ENCODE results near the gene MYO1F.

Gene MYO1F

DNA sequence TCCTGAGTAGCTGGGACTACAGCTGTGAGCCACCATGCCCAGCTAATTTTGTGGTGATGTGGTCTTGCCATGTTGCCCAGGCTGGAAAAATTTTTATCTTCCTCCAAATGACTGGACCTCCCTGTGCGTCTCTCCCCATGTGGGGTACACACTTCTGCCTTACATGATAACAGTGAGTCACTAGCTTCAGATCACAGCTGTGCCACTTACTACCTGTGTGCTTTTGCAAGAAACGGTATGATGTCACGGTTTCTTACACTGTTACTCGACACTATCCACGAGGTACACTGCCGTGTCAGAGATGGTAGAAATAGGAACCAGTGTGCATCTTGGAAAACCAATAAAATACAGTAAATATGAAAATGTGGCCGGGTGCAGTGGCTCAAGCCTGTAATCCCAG, 45.8 kb downstream of the MYO1F start:
- TF ChIP-seq, protein P1, sequence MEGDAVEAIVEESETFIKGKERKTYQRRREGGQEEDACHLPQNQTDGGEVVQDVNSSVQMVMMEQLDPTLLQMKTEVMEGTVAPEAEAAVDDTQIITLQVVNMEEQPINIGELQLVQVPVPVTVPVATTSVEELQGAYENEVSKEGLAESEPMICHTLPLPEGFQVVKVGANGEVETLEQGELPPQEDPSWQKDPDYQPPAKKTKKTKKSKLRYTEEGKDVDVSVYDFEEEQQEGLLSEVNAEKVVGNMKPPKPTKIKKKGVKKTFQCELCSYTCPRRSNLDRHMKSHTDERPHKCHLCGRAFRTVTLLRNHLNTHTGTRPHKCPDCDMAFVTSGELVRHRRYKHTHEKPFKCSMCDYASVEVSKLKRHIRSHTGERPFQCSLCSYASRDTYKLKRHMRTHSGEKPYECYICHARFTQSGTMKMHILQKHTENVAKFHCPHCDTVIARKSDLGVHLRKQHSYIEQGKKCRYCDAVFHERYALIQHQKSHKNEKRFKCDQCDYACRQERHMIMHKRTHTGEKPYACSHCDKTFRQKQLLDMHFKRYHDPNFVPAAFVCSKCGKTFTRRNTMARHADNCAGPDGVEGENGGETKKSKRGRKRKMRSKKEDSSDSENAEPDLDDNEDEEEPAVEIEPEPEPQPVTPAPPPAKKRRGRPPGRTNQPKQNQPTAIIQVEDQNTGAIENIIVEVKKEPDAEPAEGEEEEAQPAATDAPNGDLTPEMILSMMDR (IDR thresholded peaks at IDR 0.05), result no peak
- no peak overlapping the region for H2AFZ ChIP-seq

DNA sequence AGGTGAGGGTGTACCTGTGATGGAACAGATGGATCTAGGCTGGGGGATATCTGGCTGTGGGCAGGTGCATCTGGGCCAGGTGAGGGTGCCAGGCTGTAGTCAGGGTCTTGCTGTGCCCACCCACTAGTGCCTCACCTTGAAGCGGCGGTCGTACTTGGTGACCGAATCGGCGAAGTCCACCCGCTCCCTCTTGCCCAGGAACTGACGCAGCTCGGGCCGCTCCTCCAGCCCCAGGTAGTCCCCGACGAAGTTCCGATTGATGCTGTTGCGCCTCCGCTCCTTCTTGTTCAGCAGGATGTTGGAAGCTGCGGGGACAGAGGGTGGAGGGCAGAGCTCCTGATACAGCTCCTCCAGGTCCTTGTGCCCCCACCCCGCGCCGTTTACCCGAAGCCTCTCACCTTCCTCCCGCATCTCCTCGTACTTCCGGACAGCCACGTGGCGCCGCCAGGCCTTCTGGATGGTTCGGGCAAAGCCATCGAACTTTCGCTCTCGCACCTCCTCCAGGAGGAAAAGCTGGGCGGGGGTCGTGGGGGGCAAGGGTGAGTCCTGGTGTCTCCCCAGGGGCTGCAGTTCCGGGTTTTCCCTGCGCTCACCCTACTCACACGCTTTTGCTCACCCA, 47.1 kb downstream of the MYO1F start:
- TF ChIP-seq, protein P1 (IDR thresholded peaks at IDR 0.05), result no peak
- Histone ChIP-seq H3K4me2 (ENCODE audit: low read length) (no peak overlapping the region), H3K9ac (no peak overlapping the region), H3K4me1 (no peaks in the 10 kb centered on the region), H2AFZ (no peak overlapping the region), H3K36me3 (ENCODE audit: control insufficient read depth, insufficient read depth, low read length) (no peaks in the 10 kb centered on the region), H3K9me3 (ENCODE audit: control insufficient read depth, low read length) (no peaks in the 10 kb centered on the region), H3K27ac (no peak overlapping the region), H3K4me3 (ENCODE audit: low read depth, low read length) (no peak overlapping the region), H3K27me3 (ENCODE audit: control insufficient read depth, insufficient read depth, low read length) (no peaks in the 10 kb centered on the region), H3K79me2 (no peaks in the 10 kb centered on the region)

More for the DNA sequence above, 45.8 kb downstream of the MYO1F start:
- H3K4me3 ChIP-seq (ENCODE audit: low read depth, low read length), result no peak overlapping the region
- H3K4me1 ChIP-seq, result no peaks in the 10 kb centered on the region
- H3K27ac ChIP-seq, result no peak overlapping the region
- no peaks in the 10 kb centered on the region for H3K79me2 ChIP-seq
- H3K27me3 ChIP-seq (ENCODE audit: control insufficient read depth, insufficient read depth, low read length), result no peaks in the 10 kb centered on the region
- no peaks in the 10 kb centered on the region for H3K9me3 ChIP-seq (ENCODE audit: control insufficient read depth, low read length)
- no peak overlapping the region for H3K4me2 ChIP-seq (ENCODE audit: low read length)
- H3K36me3 ChIP-seq (ENCODE audit: control insufficient read depth, insufficient read depth, low read length), result no peaks in the 10 kb centered on the region
- no peak overlapping the region for H3K9ac ChIP-seq

- H3K9me3 ChIP-seq (ENCODE audit: control insufficient read depth, low read length), result no peaks in the 10 kb centered on the region
- H3K4me1 ChIP-seq, result no peaks in the 10 kb centered on the region
- H2AFZ ChIP-seq, result no peak overlapping the region
- H3K9ac ChIP-seq, result no peak overlapping the region
- TF ChIP-seq, protein P1 (IDR thresholded peaks at IDR 0.05), result no peak
- no peaks in the 10 kb centered on the region for H3K27me3 ChIP-seq (ENCODE audit: control insufficient read depth, insufficient read depth, low read length)
- no peak overlapping the region for H3K4me2 ChIP-seq (ENCODE audit: low read length)
- H3K79me2 ChIP-seq, result no peaks in the 10 kb centered on the region
- H3K4me3 ChIP-seq (ENCODE audit: low read depth, low read length), result no peak overlapping the region
- H3K27ac ChIP-seq, result no peak overlapping the region
- H3K36me3 ChIP-seq (ENCODE audit: control insufficient read depth, insufficient read depth, low read length), result no peaks in the 10 kb centered on the region
Measured at GRCh38 chr19:8529369-8530006, 47.8 kb downstream of the MYO1F start.

DNA sequence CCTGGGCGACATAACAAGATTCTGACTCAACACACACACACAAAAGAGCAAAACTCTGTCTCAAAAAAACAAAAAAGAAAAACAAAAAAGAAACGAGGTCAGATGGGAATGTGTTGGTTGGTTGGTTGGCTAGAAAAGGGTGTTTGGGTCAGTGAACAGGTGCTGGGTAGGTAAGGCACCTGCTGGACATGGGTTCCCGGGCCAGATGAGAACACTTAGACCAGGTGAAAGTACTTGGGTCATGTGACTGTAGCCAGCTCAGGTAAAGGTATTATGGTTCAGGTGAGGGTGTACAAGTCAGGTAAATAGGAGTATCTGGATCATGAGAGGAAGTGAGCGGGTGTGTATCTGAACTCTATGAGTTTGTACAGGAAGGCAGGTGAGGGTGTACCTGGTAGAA, 48.7 kb downstream of the MYO1F start:
- no peak overlapping the region for H3K9ac ChIP-seq
- TF ChIP-seq, protein P1 (IDR thresholded peaks at IDR 0.05), result no peak
- no peaks in the 10 kb centered on the region for H3K36me3 ChIP-seq (ENCODE audit: control insufficient read depth, insufficient read depth, low read length)
- no peaks in the 10 kb centered on the region for H3K27me3 ChIP-seq (ENCODE audit: control insufficient read depth, insufficient read depth, low read length)
- no peaks in the 10 kb centered on the region for H3K79me2 ChIP-seq
- no peak overlapping the region for H3K4me2 ChIP-seq (ENCODE audit: low read length)
- H3K9me3 ChIP-seq (ENCODE audit: control insufficient read depth, low read length), result no peaks in the 10 kb centered on the region
- no peak overlapping the region for H3K4me3 ChIP-seq (ENCODE audit: low read depth, low read length)
- H2AFZ ChIP-seq, result no peak overlapping the region
- H3K27ac ChIP-seq, result no peak overlapping the region
- no peaks in the 10 kb centered on the region for H3K4me1 ChIP-seq

Measured in parathyroid adenoma (tissue), 2 donors.